K562 (cell line): ENCODE measurements around the gene NDUFAF8. TPM values are rescaled to one million over a fixed set of nuclear protein-coding genes. Genes with fewer than 3 reads are reported as not detected.

ENCODE experiments used
- BRF1 ChIP-seq: IDR thresholded peaks from 3 replicates; pipeline ENCODE4 v1.6.1; 2011; ENCODE audit warnings: borderline replicate concordance, mild to moderate bottlenecking; ENCODE audit not compliant: insufficient read length; ENCODE audit errors: extremely low read depth
- CREBBP ChIP-seq: IDR thresholded peaks from one replicate; pipeline ENCODE4 v1.6.1; 2012; ENCODE audit warnings: low read depth, mild to moderate bottlenecking, control low read depth, inconsistent platforms, low read length
- MECOM ChIP-seq: fragments of 250-450 bp; sonication (Bioruptor Pico); IDR thresholded peaks from 2 replicates; pipeline ENCODE4 v1.8.0; 2022; ENCODE audit warnings: inconsistent platforms
- NCOA4 ChIP-seq: fragments of 450-650 bp; IDR thresholded peaks from 2 replicates; pipeline ENCODE4 v1.6.1; 2018; ENCODE audit warnings: mild to moderate bottlenecking; ENCODE audit not compliant: partially characterized antibody
- POLR2H ChIP-seq: IDR thresholded peaks from 2 replicates; pipeline ENCODE4 v1.6.1; 2016; ENCODE audit warnings: missing genetic modification characterization, low read depth, mild to moderate bottlenecking, control low read depth, missing compliant biosample characterization, moderate library complexity
- SP2 ChIP-seq: IDR thresholded peaks from 2 replicates; pipeline ENCODE4 v1.6.1; 2011; ENCODE audit warnings: mild to moderate bottlenecking, low read depth, low read length, moderate library complexity; ENCODE audit not compliant: poor library complexity, severe bottlenecking; ENCODE audit errors: extremely low read depth
- SUPT5H ChIP-seq: fragments of 450-650 bp; IDR thresholded peaks from 2 replicates; pipeline ENCODE4 v1.6.1; 2016
- TCFL5 ChIP-seq: fragments of 250-450 bp; sonication (Bioruptor Pico); conservative IDR thresholded peaks from 2 replicates; pipeline ENCODE4 v1.6.1; 2021; ENCODE audit warnings: mild to moderate bottlenecking, moderate library complexity, matching md5 sums
- TEAD1 ChIP-seq, 2 experiments: fragments of 450-650 bp in 1 of 2; sonication (generic) in 1 of 2; formaldehyde crosslinking; IDR thresholded peaks; 2 replicates each; pipeline versions ENCODE4 v1.4.0 to v1.8.0; 2020 to 2022; ENCODE audit warnings: mild to moderate bottlenecking in 2 of 2, missing genetic modification reagents in 1 of 2
- ZBED1 ChIP-seq: IDR thresholded peaks from 2 replicates; pipeline ENCODE4 v1.6.1; 2014
- ZFP30 ChIP-seq: fragments of 250-450 bp; sonication (Bioruptor Pico); IDR thresholded peaks from 2 replicates; pipeline ENCODE4 v1.8.0; 2022; ENCODE audit warnings: moderate library complexity, mild to moderate bottlenecking, inconsistent platforms, borderline replicate concordance
- ZNF184 ChIP-seq: sonication (generic); formaldehyde crosslinking; IDR thresholded peaks from 2 replicates; pipeline ENCODE4 v1.5.0; 2020; ENCODE audit warnings: missing genetic modification reagents
- ZNF311 ChIP-seq: fragments of 250-450 bp; sonication (Bioruptor Pico); IDR thresholded peaks from 2 replicates; pipeline ENCODE4 v1.4.0; 2020; ENCODE audit warnings: mild to moderate bottlenecking, moderate library complexity
- polyA plus RNA-seq, 8 experiments: library from polyadenylated mRNA; depleted of rRNA in 4 of 8; stranded (reverse) in 5 of 8; unstranded in 3 of 8; fragments of >200 nt; fragmentation: Nextera tagmentation in 2 of 8; fragmentation: Illumina TruSeq in 1 of 8; extraction: Ambion mirVana in 2 of 8; extraction: Trizol in 1 of 8; gene quantifications; 2 replicates each; pipeline versions ENCODE4 v1.2.1 to v1.2.3, GENCODE V29; 2011 to 2014; ENCODE audit warnings: inconsistent platforms in 1 of 8, missing spikeins in 1 of 8
- total RNA-seq, 7 experiments: library from RNA; depleted of rRNA in 6 of 7; stranded (reverse); fragments of >200 nt in 6 of 7; fragmentation: Illumina TruSeq in 2 of 7; extraction: Trizol in 2 of 7; gene quantifications; 2 replicates each; pipeline versions ENCODE4 v1.2.1 to v1.2.3, GENCODE V29; 2011 to 2021; ENCODE audit warnings: low replicate concordance in 1 of 7
- TF ChIP-seq, protein P1 (sequence below), 2 experiments: fragments of 450-650 bp; IDR thresholded peaks; 2 replicates each; pipeline ENCODE4 v1.6.1; 2018; ENCODE audit warnings: mild to moderate bottlenecking in 2 of 2, low read depth in 1 of 2; ENCODE audit not compliant: partially characterized antibody in 2 of 2
- TF ChIP-seq, protein P2 (sequence below): sonication (generic); formaldehyde crosslinking; IDR thresholded peaks from 2 replicates; pipeline ENCODE4 v1.9.0; 2022; ENCODE audit warnings: mild to moderate bottlenecking, missing genetic modification reagents
- TF ChIP-seq, protein P3 (sequence below): fragments of 200-800 bp; sonication (Bioruptor generic); IDR thresholded peaks from 2 replicates; pipeline ENCODE4 v1.6.1; 2017; ENCODE audit warnings: missing genetic modification characterization, missing compliant biosample characterization
- TF ChIP-seq, protein P4 (sequence below): sonication (generic); formaldehyde crosslinking; IDR thresholded peaks from 2 replicates; pipeline ENCODE4 v1.8.0; 2022; ENCODE audit warnings: mild to moderate bottlenecking, missing genetic modification reagents

NDUFAF8 gene
- total and polyA plus RNA-seq, 9 of the 15 experiments (the other 6 are each of a cell fraction or from before 2014, with no cell fraction given), result 13.5 to 144 (median 90.0) TPM

DNA sequence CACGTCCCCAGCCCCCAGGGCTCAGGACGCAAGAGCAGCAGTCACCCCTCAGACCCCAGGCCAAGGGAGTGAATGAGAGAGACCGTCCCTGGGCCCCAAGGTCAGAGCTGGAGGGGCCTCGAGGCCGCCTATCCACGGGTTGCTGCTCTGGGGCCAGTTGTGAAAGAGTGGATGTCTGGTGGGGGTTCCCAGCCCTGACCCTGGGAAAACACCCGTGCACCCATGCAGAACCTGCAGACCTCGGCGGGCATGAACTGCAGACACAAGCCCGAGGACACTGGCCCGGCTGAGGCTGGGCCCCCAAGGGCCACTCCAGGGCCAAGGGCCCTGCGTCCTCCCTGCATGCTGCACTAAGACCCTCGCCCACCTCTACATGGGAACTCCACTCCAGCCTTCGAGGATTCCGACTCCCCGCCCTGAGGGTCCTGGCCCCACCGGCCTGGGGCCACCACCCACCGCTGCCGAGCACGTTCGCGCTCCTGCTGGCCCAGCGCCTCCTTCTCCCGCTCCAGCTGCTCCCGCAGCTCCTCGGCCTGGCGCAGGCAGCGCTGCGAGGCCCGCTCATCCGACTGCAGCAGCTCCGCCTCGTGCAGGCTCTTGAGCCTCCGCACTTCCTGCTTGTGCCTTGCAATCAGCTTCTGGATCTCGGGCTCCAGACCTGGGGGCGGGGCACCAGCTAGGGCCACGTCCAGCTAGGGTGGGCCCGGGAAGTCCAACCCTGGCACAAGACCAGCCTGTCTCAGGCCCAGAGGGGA is 45.5 kb upstream of the NDUFAF8 start (continued):
- TF ChIP-seq, protein P1, sequence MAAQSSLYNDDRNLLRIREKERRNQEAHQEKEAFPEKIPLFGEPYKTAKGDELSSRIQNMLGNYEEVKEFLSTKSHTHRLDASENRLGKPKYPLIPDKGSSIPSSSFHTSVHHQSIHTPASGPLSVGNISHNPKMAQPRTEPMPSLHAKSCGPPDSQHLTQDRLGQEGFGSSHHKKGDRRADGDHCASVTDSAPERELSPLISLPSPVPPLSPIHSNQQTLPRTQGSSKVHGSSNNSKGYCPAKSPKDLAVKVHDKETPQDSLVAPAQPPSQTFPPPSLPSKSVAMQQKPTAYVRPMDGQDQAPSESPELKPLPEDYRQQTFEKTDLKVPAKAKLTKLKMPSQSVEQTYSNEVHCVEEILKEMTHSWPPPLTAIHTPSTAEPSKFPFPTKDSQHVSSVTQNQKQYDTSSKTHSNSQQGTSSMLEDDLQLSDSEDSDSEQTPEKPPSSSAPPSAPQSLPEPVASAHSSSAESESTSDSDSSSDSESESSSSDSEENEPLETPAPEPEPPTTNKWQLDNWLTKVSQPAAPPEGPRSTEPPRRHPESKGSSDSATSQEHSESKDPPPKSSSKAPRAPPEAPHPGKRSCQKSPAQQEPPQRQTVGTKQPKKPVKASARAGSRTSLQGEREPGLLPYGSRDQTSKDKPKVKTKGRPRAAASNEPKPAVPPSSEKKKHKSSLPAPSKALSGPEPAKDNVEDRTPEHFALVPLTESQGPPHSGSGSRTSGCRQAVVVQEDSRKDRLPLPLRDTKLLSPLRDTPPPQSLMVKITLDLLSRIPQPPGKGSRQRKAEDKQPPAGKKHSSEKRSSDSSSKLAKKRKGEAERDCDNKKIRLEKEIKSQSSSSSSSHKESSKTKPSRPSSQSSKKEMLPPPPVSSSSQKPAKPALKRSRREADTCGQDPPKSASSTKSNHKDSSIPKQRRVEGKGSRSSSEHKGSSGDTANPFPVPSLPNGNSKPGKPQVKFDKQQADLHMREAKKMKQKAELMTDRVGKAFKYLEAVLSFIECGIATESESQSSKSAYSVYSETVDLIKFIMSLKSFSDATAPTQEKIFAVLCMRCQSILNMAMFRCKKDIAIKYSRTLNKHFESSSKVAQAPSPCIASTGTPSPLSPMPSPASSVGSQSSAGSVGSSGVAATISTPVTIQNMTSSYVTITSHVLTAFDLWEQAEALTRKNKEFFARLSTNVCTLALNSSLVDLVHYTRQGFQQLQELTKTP (IDR thresholded peaks at IDR 0.05; ENCODE audit: low read depth in 1 of 2, partially characterized antibody in 2 of 2), result no peak
- TF ChIP-seq TCFL5 (CRISPR knock-in tag) (no peak), MECOM (CRISPR knock-in tag) (no peak), SUPT5H (no peak), ZNF311 (no peak), BRF1 (no peak), ZNF184 (CRISPR knock-in tag) (no peak), NCOA4 (no peak), ZBED1 (no peak), SP2 (no peak), ZFP30 (CRISPR knock-in tag) (no peak), POLR2H (tag) (no peak), CREBBP (no peak), TEAD1 (CRISPR knock-in tag; IDR thresholded peaks at IDR 0.05) (no peak)
- TF ChIP-seq, protein P2, sequence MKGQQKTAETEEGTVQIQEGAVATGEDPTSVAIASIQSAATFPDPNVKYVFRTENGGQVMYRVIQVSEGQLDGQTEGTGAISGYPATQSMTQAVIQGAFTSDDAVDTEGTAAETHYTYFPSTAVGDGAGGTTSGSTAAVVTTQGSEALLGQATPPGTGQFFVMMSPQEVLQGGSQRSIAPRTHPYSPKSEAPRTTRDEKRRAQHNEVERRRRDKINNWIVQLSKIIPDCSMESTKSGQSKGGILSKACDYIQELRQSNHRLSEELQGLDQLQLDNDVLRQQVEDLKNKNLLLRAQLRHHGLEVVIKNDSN (CRISPR knock-in tag), result no peak
- TF ChIP-seq, protein P3, sequence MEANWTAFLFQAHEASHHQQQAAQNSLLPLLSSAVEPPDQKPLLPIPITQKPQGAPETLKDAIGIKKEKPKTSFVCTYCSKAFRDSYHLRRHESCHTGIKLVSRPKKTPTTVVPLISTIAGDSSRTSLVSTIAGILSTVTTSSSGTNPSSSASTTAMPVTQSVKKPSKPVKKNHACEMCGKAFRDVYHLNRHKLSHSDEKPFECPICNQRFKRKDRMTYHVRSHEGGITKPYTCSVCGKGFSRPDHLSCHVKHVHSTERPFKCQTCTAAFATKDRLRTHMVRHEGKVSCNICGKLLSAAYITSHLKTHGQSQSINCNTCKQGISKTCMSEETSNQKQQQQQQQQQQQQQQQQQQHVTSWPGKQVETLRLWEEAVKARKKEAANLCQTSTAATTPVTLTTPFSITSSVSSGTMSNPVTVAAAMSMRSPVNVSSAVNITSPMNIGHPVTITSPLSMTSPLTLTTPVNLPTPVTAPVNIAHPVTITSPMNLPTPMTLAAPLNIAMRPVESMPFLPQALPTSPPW (CRISPR knock-in tag), result peak; percentile 41; the same call in 1 of the 2 replicates
- TF ChIP-seq, protein P4, sequence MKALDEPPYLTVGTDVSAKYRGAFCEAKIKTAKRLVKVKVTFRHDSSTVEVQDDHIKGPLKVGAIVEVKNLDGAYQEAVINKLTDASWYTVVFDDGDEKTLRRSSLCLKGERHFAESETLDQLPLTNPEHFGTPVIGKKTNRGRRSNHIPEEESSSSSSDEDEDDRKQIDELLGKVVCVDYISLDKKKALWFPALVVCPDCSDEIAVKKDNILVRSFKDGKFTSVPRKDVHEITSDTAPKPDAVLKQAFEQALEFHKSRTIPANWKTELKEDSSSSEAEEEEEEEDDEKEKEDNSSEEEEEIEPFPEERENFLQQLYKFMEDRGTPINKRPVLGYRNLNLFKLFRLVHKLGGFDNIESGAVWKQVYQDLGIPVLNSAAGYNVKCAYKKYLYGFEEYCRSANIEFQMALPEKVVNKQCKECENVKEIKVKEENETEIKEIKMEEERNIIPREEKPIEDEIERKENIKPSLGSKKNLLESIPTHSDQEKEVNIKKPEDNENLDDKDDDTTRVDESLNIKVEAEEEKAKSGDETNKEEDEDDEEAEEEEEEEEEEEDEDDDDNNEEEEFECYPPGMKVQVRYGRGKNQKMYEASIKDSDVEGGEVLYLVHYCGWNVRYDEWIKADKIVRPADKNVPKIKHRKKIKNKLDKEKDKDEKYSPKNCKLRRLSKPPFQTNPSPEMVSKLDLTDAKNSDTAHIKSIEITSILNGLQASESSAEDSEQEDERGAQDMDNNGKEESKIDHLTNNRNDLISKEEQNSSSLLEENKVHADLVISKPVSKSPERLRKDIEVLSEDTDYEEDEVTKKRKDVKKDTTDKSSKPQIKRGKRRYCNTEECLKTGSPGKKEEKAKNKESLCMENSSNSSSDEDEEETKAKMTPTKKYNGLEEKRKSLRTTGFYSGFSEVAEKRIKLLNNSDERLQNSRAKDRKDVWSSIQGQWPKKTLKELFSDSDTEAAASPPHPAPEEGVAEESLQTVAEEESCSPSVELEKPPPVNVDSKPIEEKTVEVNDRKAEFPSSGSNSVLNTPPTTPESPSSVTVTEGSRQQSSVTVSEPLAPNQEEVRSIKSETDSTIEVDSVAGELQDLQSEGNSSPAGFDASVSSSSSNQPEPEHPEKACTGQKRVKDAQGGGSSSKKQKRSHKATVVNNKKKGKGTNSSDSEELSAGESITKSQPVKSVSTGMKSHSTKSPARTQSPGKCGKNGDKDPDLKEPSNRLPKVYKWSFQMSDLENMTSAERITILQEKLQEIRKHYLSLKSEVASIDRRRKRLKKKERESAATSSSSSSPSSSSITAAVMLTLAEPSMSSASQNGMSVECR (CRISPR knock-in tag), result 0 out of 2 replicates have a peak, but pooled peaks have one; percentile 47
